ENCODE results near the gene SAMD10. TPM values are rescaled to one million over a fixed set of nuclear protein-coding genes. Genes with fewer than 3 reads are reported as not detected.
A peak's percentile ranks its signal among the peaks of the same experiment; 100 is the strongest.

SAMD10 gene
- total and polyA plus RNA-seq, 4 donors = 2.3 to 6.8 (median 5.6) TPM

- Histone ChIP-seq H3K36me3 (ENCODE audit: control insufficient read depth in 4 of 4, insufficient read depth in 4 of 4, low read length in 4 of 4) (peaks cover 13 to 23% (median 16%) of the 10 kb centered on the region in 4 donors), H3K9me3 (ENCODE audit: control insufficient read depth in 4 of 4, insufficient read depth in 3 of 4, low read length in 3 of 4) (no peaks in the 10 kb centered on the region), H3K27ac (ENCODE audit: low read depth in 1 of 2, low read length in 1 of 2) (no peak overlapping the region), H3K9ac (ENCODE audit: insufficient read depth in 1 of 2, low read length in 2 of 2) (no peak overlapping the region), H3K27me3 (ENCODE audit: control insufficient read depth in 3 of 3, insufficient read depth in 3 of 3, low read length in 2 of 3) (peaks cover 0 to 4% (median 4%) of the 10 kb centered on the region in 3 donors), H3K4me1 (ENCODE audit: control insufficient read depth in 5 of 5, insufficient read depth in 5 of 5, low read length in 5 of 5) (peaks cover 5 to 29% (median 13%) of the 10 kb centered on the region in 5 donors), H3K4me3 (no peak overlapping the region)
- DNase-seq (no peak), ATAC-seq (ENCODE audit: insufficient read depth, low FRiP score) (no peak)
- TF ChIP-seq CTCF (IDR thresholded peaks at IDR 0.05; ENCODE audit: control extremely low read depth, extremely low read depth) = no peak
- 91 to 92% methylated on average over 14 of the region's 14 CpGs for WGBS, 2 donors
Measured at GRCh38 chr20:63982937-63983336, 3.5 kb upstream of the SAMD10 start.

GRCh38 chr20:63980806-63981728 lies 1.6 kb upstream of the SAMD10 start, which contains the start of gene PRPF6:
Gene PRPF6 (plus strand): TSS chr20:63981132. CDS start chr20:63981246, 114 bp downstream.
- Histone ChIP-seq H3K4me3 (peak within 1 kb of the TSS; percentile 91), H3K4me1 (ENCODE audit: control insufficient read depth in 5 of 5, insufficient read depth in 5 of 5, low read length in 5 of 5) (peaks cover 5 to 29% (median 13%) of the 10 kb centered on the region in 5 donors), H3K9me3 (ENCODE audit: control insufficient read depth in 4 of 4, insufficient read depth in 3 of 4, low read length in 3 of 4) (no peaks in the 10 kb centered on the region), H3K9ac (ENCODE audit: insufficient read depth in 1 of 2, low read length in 2 of 2) (peak within 1 kb of the TSS; percentile 61 to 63), H3K27ac (ENCODE audit: low read depth in 1 of 2, low read length in 1 of 2) (peak within 1 kb of the TSS; percentile 75 to 89), H3K27me3 (ENCODE audit: control insufficient read depth in 3 of 3, insufficient read depth in 3 of 3, low read length in 2 of 3) (peaks cover 0 to 4% (median 4%) of the 10 kb centered on the region in 3 donors), H3K36me3 (ENCODE audit: control insufficient read depth in 4 of 4, insufficient read depth in 4 of 4, low read length in 4 of 4) (peaks cover 13 to 18% (median 16%) of the 10 kb centered on the region in 4 donors)
- DNase-seq = peak; percentile 95 to 97 (median 96)
- peak; percentile 85 for ATAC-seq (ENCODE audit: insufficient read depth, low FRiP score)
- WGBS, 2 donors = 1% methylated on average over 66 to 75 of the region's 75 CpGs
- peak; percentile 75 for TF ChIP-seq CTCF (IDR thresholded peaks at IDR 0.05; ENCODE audit: control extremely low read depth, extremely low read depth)

- Histone ChIP-seq H3K9ac (ENCODE audit: insufficient read depth in 1 of 2, low read length in 2 of 2) (no peak overlapping the region), H3K27me3 (ENCODE audit: control insufficient read depth in 3 of 3, insufficient read depth in 3 of 3, low read length in 2 of 3) (peaks cover 0 to 4% (median 4%) of the 10 kb centered on the region in 3 donors), H3K27ac (ENCODE audit: low read depth in 1 of 2, low read length in 1 of 2) (peak overlapping the region; percentile 64 to 82), H3K4me1 (ENCODE audit: control insufficient read depth in 5 of 5, insufficient read depth in 5 of 5, low read length in 5 of 5) (peaks cover 5 to 29% (median 13%) of the 10 kb centered on the region in 5 donors), H3K36me3 (ENCODE audit: control insufficient read depth in 4 of 4, insufficient read depth in 4 of 4, low read length in 4 of 4) (peaks cover 11 to 15% (median 12%) of the 10 kb centered on the region in 4 donors), H3K4me3 (no peak overlapping the region), H3K9me3 (ENCODE audit: control insufficient read depth in 4 of 4, insufficient read depth in 3 of 4, low read length in 3 of 4) (no peaks in the 10 kb centered on the region)
- 63 to 65% methylated on average over 15 of the region's 15 CpGs for WGBS, 2 donors
- no peak for TF ChIP-seq CTCF (IDR thresholded peaks at IDR 0.05; ENCODE audit: control extremely low read depth, extremely low read depth)
- no peak for DNase-seq
- peak; percentile 4 for ATAC-seq (ENCODE audit: insufficient read depth, low FRiP score)
Measured at GRCh38 chr20:63980317-63980805, 919 bp upstream of the SAMD10 start.

Data from lung (tissue), 12 donors.